T-helper 1 cell (primary cell): ENCODE data around the gene KLHL17.

Experiments used
- DNase-seq, 5 donors: peaks; one replicate each; pipeline ENCODE4 v3.0.0-alpha.2; 2012 to 2020

KLHL17 gene

GRCh38 chr1:923131-923990, 37.0 kb upstream of the KLHL17 start, which contains the start of gene SAMD11:
SAMD11 (plus strand) TSS chr1:923923; CDS start chr1:924432, 509 bp downstream.
- peak in 3 of 5 donors; percentile 41 to 59 (median 46) for DNase-seq

GRCh38 chr1:923991-924655, 36.3 kb upstream of the KLHL17 start:
- no peak for DNase-seq

- DNase-seq: no peak
These were observed 35.5 kb upstream of the KLHL17 start for GRCh38 chr1:924656-925560.

DNA sequence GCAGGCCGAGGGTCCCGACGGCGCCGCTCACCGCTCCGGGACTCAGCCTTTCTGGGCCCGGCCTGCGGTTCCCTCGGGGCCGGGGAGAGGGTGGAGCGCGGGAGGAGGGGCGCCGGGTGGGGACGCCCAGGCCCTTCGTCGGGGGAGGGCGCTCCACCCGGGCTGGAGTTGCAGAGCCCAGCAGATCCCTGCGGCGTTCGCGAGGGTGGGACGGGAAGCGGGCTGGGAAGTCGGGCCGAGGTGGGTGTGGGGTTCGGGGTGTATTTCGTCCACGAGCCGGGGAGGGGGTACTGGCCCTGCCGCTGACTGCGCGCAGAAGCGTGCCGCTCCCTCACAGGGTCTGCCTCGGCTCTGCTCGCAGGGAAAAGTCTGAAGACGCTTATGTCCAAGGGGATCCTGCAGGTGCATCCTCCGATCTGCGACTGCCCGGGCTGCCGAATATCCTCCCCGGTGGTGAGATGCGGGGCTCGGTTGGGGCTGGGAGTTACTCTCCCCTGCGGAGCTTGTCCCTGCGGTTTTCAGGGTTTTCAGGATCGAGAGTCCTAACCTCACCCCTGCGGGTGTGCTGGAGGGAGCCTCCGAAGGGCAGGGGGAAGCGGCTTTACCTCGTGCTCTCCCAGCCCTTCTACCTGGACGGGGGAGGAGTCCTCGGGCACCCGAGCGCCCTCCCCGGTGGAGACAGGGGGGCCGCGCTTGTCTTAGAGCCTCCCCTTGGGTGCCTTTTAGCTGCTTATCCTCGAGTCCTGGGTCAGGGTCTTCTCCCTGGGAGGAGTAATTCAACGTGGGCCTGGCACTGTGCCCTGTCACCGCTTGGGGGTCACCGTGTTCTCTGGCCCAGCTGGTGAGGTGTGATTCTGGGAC, 34.6 kb upstream of the KLHL17 start:
- DNase-seq: no peak

GRCh38 chr1:927234-927633, 33.1 kb upstream of the KLHL17 start:
- no peak for DNase-seq

DNA sequence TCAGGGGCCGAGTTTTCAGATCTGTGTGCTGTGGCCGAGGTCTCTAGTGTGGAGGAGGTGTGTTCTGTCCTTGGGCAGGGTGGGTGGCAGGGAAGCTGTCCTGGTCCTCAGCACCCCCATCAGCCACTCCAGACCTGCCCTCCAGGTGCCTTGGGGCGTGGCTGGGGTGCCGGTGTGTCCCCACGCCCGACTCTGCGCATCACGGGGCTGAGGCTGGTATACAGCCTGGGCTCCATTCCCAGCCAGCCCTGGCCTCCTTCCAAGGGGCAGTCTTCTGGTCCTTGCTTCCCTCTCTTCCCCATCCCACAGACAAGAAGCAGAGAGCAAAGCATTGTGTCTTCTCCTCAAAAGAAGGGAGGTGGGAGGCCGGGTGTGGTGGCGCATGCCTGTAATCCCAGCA, 32.6 kb upstream of the KLHL17 start:
- DNase-seq: no peak

- no peak for DNase-seq
These were observed 31.3 kb upstream of the KLHL17 start for GRCh38 chr1:928825-929661.

- DNase-seq: no peak
These were observed 30.4 kb upstream of the KLHL17 start for GRCh38 chr1:929712-930632.

DNA sequence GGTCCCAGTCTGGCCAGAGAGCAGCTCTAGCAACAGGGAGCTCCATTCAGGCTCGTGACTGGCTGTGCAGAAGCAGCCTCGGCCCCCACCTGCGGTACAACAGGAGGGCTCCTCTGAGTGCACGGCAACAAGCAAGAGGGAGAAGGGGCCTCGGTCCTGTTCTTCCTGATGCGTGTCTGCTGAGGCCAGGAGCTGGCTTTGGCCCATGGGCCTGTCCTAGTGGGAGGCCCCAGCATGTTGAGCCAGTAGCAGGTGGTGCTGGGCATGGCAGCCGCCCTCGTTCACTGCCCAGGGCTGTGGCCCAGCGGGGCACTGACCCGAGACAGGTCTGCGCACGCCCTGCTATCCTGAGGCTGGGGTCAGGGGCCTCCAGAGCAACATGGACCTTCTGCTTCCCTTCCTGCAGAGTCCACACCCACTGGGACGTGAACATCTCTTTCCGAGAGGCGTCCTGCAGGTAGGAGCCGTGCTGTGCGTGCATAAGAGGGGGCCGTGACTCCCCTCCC, 29.7 kb upstream of the KLHL17 start:
- no peak for DNase-seq

- DNase-seq: no peak
These were observed 28.8 kb upstream of the KLHL17 start for GRCh38 chr1:931380-932172.

DNA sequence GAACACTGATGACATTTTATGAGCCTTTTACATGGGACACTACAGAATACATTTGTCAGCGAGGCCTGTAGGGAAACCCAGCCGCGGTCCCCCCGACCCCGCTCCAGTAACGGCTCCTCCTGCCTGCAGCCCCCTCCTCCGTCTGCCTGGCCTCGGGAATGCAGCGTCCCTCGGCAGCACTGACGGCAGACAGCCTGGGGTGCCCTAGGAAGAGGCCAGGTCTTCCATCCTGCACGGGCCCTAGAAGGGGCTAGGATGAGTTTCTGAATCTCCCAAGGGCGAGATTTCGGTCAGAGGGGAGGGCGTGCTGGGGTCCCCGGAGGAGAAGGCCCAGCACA, 28.2 kb upstream of the KLHL17 start:
- no peak for DNase-seq

DNA sequence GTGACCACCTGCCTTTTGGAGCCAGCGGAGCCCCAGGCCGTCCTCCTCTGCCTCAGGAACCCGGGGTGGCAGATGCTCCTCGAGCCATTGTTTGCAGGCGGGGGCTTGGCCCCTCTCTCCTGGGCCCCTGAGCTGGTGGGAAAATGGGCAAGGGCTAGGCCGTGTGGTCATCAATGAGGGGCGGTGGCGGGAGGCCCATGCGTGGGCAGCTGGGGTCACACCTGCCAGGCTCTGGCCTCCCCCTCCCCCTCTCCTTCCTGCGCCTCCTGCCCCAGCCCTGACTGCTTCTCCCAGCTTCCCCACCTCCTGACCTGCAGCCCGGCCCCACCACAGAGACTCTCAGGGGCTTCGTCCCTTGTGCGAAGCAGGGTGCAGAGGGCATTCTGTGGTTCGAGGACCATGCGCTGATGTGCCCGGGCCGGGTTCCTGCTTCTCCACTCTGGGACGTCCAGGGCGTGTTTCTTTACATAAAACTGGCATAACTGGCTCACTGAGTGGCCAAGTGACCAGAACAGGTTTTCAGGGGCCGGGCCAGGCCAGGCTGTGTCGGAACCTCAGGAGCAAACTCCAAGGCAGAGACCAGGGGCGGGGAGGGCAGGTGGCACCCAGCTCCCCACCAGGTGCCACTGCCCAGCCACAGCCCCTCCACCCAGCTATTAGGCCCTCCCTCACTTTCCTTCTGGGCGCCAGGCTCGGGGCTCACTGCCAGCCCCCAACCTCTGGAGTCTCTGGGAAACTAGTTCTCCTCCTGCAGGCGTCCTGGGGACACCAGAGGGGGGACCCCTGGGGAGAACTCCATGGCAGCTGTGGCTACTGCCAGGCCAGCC, 27.4 kb upstream of the KLHL17 start:
- no peak for DNase-seq

GRCh38 chr1:933603-933940, 26.8 kb upstream of the KLHL17 start:
- no peak for DNase-seq

GRCh38 chr1:934991-935750, 25.2 kb upstream of the KLHL17 start:
- no peak for DNase-seq

GRCh38 chr1:935751-936231, 24.6 kb upstream of the KLHL17 start:
- no peak for DNase-seq

DNA sequence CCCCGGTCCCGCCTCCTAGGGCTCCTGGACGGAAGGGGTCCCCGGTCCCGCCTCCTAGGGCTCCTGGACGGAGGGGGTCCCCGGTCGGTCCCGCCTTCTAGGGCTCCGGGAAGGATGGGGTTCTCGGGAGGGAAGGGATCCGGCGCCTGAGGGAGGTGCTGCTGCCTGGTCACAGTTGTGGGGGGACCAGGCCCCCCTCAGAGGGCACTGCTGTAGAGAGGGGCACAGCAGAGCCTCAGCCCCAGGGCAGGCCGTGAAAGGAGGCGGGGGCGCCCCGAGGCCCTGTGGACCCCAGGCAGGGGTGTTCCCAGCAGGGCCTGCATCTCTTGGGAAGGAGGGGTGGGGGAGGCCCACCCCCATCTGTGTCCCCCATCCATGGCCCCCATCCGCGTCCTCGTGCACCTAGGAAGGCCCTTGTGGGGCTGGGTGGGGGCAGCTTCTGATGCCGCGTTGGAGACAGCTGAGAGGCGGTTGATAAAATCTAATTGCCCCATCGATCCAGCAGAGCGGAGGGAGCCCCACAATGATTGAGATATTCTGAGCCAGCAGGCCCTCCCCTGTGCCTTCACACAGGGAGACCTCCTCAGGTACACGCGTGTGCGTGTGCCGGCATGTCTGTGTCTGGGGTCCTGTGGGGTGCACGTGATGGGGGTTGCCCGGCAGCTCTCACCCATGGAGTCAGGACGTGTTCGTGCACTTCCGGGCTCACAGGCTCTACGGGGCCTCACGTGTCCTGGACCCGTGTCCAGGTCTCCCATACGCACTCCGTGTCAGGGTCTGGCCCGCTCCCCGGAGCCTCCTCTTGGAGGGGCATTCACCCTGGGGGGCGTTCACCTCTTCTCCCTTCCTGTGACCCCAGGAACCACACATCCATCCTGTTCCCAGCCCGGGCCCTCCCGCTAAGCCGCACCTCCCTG, 23.8 kb upstream of the KLHL17 start:
- no peak for DNase-seq
